Heart right ventricle (tissue), 16 donors: ENCODE data around the gene OR6C2. TPM values are rescaled to one million over a fixed set of nuclear protein-coding genes. Genes with fewer than 3 reads are reported as not detected.
"Not testable (repeated sequence)": the region's sequence is repeated elsewhere in the genome, so short reads cannot be mapped to it uniquely, and the experiment has no call there.

Experiments used
- ATAC-seq, 8 donors: fragments of 200-7000 bp; cut with Tn5 transposase; one replicate each; pipeline ENCODE4 v1.9.1; 2020; ENCODE audit warnings: mild to moderate bottlenecking in 8 of 8, moderate library complexity in 8 of 8, moderate number of reproducible peaks in 1 of 8
- DNase-seq, 2 donors: peaks; one replicate each; pipeline ENCODE4 v3.0.0-alpha.2; 2020
- H3K27ac ChIP-seq, 10 donors: fragments of 200-600 bp; sonication (generic) in 2 of 10; one replicate each; pipeline versions ENCODE4 v1.5.0 to v1.8.0; 2020 to 2022; ENCODE audit warnings: mild to moderate bottlenecking in 3 of 10
- H3K27me3 ChIP-seq, 7 donors: fragments of 200-600 bp; one replicate each; pipeline ENCODE4 v1.8.0; 2021 to 2022; ENCODE audit warnings: mild to moderate bottlenecking in 2 of 7
- H3K36me3 ChIP-seq, 9 donors: fragments of 200-600 bp; sonication (generic) in 1 of 9; one replicate each; pipeline versions ENCODE4 v1.5.0 to v1.8.0; 2020 to 2022; ENCODE audit warnings: mild to moderate bottlenecking in 2 of 9
- H3K4me1 ChIP-seq, 9 donors: fragments of 200-600 bp; sonication (generic) in 1 of 9; one replicate each; pipeline versions ENCODE4 v1.5.0 to v1.8.0; 2020 to 2022; ENCODE audit warnings: mild to moderate bottlenecking in 4 of 9
- H3K4me3 ChIP-seq, 10 donors: fragments of 200-600 bp; sonication (generic) in 2 of 10; one replicate each; pipeline versions ENCODE4 v1.5.0 to v1.8.0; 2020 to 2022; ENCODE audit warnings: mild to moderate bottlenecking in 7 of 10, moderate library complexity in 2 of 10
- H3K9me3 ChIP-seq, 11 donors: fragments of 200-600 bp in 10 of 11; sonication (generic) in 2 of 11; one replicate each; pipeline versions ENCODE4 v1.5.0 to v1.8.0; 2013 to 2022; ENCODE audit warnings: mild to moderate bottlenecking in 2 of 11, control low read depth in 1 of 11, moderate library complexity in 1 of 11
- WGBS, 2 donors: extraction: QIAGEN DNeasy Blood & Tissue Kit; methylation state at CpG; one replicate each; pipeline ENCODE4 v1.1.7; 2013; ENCODE audit warnings: inconsistent platforms in 1 of 2; 5-methylcytosine and 5-hydroxymethylcytosine counted together
- intact Hi-C, 10 donors: fragments of 100-400 bp; cut with DNase I; formaldehyde crosslinking; loops; one replicate each; pipeline versions ENCODE4 v1.11.1 to v1.14.2; 2022
- polyA plus RNA-seq, 2 donors: library from polyadenylated mRNA; stranded (reverse); fragments of 200-250 nt; gene quantifications; one replicate each; pipeline ENCODE4 v1.2.3, GENCODE V29; 2013
- total RNA-seq, 10 donors: library from RNA; stranded (reverse); fragmentation: NEBNext Ultra II Directional in 3 of 10; extraction: Animal tissue kit (Norgen Biotek cat#: 25700) in 3 of 10; gene quantifications; one replicate each; pipeline versions ENCODE4 v1.2.1 to v1.2.4, GENCODE V29; 2021 to 2023
- TF ChIP-seq, protein P1 (sequence below), 9 donors: fragments of 200-600 bp; sonication (generic) in 2 of 9; IDR thresholded peaks; one replicate each; pipeline versions ENCODE4 v1.5.0 to v1.8.0; 2021 to 2022; ENCODE audit warnings: antibody characterized with exemption in 9 of 9, mild to moderate bottlenecking in 5 of 9, moderate library complexity in 1 of 9
- donor health status: Arrhythmogenic right ventricular cardiomyopathy.
- donor health status: ischemic (EF 13 %, LVEDD 7.1; RV severe dilation, severe dysfunction).
- donor health status: healthy with polysubstance abuse.
- donor health status: DM: no; HTN: yes; CAD: no.
- donor health status: DM: no; HTN: no; CAD: no.
- donor health status: ischemic (EF 25% LVEDD 6.9; RV normal size, moderate dysfunction).
- donor health status: ischemic (EF 25% LVEDD 5.7; RV mildly dilated, moderate dysfunction).
- donor health status: healthy.
- donor health status: DM: yes; HTN: yes; CAD: no.
- donor health status: Ischemic cardiomyopathy.
- donor health status: ischemic (EF 35%, LVEDD 5.7; RV mildly dilated, moderate dysfunction).
- donor health status: nonischemic (EF 11% LVEDD 7.7; RV severe dilation, severe dysfunction).
- donor health status: DM: yes; HTN: yes; CAD: no.
- donor health status: PGD.
- donor health status: ischemic (EF 29% LVEDD 5.4; RV normal size, mild dysfunction).
- donor health status: nonischemic (EF 23%, LVEDD 6.1; RV moderate dilation, normal function).

Gene OR6C2
- total and polyA plus RNA-seq, 12 donors = not detected

DNA sequence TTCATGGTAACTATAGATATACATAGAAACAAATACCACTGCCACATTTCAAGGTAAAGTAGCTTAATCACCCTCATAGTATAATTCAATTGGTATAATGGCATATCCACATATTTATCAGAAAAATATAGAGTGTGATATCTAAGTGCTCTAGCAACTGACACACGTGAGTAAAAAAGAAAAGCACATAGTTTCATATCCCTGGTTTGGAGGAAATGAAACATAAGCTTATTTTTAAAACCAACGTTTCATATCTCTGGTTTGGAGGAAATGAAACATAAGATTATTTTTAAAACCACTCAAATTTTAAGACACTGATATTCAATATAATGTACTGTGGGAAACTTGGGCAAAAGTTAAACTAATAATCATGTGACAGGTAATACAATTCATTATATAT, 24.0 kb downstream of the OR6C2 start:
- Histone ChIP-seq H3K9me3 (peaks cover 0 to 21% (median 0%) of the 10 kb centered on the region in 11 donors), H3K36me3 (no peaks in the 10 kb centered on the region), H3K4me1 (no peaks in the 10 kb centered on the region), H3K4me3 (no peak overlapping the region), H3K27me3 (no peaks in the 10 kb centered on the region), H3K27ac (no peak overlapping the region)
- intact Hi-C loops = no loop called here
- WGBS, 2 donors = 36 to 49% methylated on average over 2 of the region's 2 CpGs
- no peak for ATAC-seq
- no peak for DNase-seq
- TF ChIP-seq, protein P1, sequence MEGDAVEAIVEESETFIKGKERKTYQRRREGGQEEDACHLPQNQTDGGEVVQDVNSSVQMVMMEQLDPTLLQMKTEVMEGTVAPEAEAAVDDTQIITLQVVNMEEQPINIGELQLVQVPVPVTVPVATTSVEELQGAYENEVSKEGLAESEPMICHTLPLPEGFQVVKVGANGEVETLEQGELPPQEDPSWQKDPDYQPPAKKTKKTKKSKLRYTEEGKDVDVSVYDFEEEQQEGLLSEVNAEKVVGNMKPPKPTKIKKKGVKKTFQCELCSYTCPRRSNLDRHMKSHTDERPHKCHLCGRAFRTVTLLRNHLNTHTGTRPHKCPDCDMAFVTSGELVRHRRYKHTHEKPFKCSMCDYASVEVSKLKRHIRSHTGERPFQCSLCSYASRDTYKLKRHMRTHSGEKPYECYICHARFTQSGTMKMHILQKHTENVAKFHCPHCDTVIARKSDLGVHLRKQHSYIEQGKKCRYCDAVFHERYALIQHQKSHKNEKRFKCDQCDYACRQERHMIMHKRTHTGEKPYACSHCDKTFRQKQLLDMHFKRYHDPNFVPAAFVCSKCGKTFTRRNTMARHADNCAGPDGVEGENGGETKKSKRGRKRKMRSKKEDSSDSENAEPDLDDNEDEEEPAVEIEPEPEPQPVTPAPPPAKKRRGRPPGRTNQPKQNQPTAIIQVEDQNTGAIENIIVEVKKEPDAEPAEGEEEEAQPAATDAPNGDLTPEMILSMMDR (IDR thresholded peaks at IDR 0.05) = no peak

GRCh38 chr12:55469291-55469690, 25.4 kb downstream of the OR6C2 start:
- TF ChIP-seq, protein P1 (IDR thresholded peaks at IDR 0.05) = no peak
- intact Hi-C loops = no loop called here
- Histone ChIP-seq H3K36me3 (no peaks in the 10 kb centered on the region), H3K9me3 (peaks cover 0 to 11% (median 0%) of the 10 kb centered on the region in 11 donors), H3K4me1 (no peaks in the 10 kb centered on the region), H3K4me3 (no peak overlapping the region), H3K27me3 (no peaks in the 10 kb centered on the region), H3K27ac (no peak overlapping the region)
- 57 to 67% methylated on average over 2 of the region's 2 CpGs for WGBS, 2 donors
- no peak for ATAC-seq
- no peak for DNase-seq

DNA sequence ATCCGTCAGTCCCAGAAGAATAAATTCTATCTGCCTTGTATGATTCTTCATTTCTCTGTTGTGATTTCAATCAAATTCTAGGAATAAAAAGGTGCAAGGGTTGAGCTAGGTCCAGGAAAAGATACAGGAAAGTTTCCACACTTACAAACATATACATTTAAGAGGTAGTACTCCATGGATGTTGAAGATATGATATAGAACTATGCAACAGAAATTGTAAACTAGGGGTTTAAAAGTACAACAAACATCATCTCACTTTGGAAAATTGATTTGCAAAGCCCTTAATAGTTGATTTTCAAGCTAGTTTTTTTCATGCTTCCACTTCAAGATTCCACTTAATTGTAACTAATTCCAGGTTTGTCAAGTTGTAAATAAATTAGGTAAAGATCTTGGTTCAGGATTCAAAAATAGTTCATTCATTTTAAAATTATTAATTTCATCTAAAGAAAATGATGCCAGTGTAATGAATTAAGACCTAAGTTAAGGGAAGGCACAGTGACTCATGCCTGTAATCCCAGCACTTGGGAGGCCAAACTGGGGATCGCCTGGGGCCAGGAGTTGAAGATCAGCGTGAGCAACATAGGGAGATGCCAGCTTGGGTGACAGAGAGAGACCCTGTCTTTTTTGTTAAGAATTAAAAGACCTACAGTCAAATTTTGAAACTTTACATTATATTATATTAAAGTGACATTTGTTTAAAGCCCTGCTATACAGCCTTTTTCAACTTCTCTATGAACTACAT, 26.4 kb downstream of the OR6C2 start, which contains the start of gene OR6C70:
TSS of gene OR6C70 (minus strand) at position 51 of the 742 bp plus-strand sequence. CDS start at position 51, 0 bp downstream.
- DNase-seq (no peak), ATAC-seq (no peak)
- no peaks in the 10 kb centered on the region for H3K4me1 ChIP-seq
- H3K4me3 ChIP-seq = no peak within 1 kb of the TSS
- H3K27ac ChIP-seq = no peak within 1 kb of the TSS
- H3K36me3 ChIP-seq = no peaks in the 10 kb centered on the region
- peaks cover 0 to 2% (median 0%) of the 10 kb centered on the region in 11 donors for H3K9me3 ChIP-seq
- no peaks in the 10 kb centered on the region for H3K27me3 ChIP-seq
- 77 to 84% methylated on average over 3 of the region's 3 CpGs for WGBS, 2 donors
- intact Hi-C loops = no loop called here
- TF ChIP-seq, protein P1 (IDR thresholded peaks at IDR 0.05) = no peak

DNA sequence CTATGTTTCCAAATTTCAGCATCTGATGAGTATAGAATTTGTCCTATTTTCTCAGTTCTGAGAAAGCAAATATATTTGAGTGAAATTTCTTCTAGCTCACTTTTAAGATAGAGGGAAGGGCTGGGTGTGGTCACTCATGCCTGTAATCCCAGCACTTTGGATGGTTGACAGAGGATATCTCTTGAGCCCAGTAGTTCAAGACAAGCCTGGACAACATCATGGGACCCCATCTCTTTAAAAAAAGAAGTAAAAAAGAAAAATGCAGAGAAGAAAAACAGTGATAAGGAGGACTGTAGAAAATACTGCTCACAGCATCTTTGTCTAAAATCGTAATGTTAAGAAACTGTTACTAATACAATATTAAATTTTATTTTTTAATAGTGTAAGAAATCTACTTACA, 28.4 kb downstream of the OR6C2 start:
- TF ChIP-seq, protein P1 (IDR thresholded peaks at IDR 0.05) = no peak
- Histone ChIP-seq H3K9me3 (no peaks in the 10 kb centered on the region), H3K36me3 (no peaks in the 10 kb centered on the region), H3K4me3 (no peak overlapping the region), H3K27me3 (no peaks in the 10 kb centered on the region), H3K4me1 (no peaks in the 10 kb centered on the region), H3K27ac (no peak overlapping the region)
- DNase-seq = no peak
- 83 to 84% methylated on average over 1 of the region's 1 CpG for WGBS, 2 donors
- no peak for ATAC-seq
- intact Hi-C loops = no loop called here

DNA sequence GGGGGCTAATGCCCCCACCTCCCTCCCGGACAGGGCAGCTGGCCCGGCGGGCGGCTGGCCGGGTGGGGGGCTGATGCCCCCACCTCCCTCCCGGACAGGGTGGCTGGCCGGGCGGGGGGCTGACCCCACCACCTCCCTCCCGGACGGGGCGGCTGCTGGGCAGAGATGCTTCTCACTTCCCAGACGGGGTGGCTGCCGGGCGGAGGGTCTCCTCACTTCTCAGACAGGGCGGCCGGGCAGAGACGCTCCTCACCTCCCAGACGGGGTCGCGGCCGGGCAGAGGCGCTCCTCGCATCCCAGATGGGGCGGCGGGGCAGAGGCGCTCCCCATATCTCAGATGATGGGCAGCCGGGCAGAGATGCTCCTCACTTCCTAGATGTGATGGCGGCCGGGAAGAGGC, 35.3 kb downstream of the OR6C2 start:
- H3K9me3 ChIP-seq, DNase-seq, H3K36me3 ChIP-seq, H3K4me1 ChIP-seq, ATAC-seq, H3K27me3 ChIP-seq, intact Hi-C loops, H3K4me3 ChIP-seq, H3K27ac ChIP-seq: not testable (repeated sequence)
- 92 to 94% methylated on average over 18 to 29 of the region's 29 CpGs for WGBS, 2 donors

DNA sequence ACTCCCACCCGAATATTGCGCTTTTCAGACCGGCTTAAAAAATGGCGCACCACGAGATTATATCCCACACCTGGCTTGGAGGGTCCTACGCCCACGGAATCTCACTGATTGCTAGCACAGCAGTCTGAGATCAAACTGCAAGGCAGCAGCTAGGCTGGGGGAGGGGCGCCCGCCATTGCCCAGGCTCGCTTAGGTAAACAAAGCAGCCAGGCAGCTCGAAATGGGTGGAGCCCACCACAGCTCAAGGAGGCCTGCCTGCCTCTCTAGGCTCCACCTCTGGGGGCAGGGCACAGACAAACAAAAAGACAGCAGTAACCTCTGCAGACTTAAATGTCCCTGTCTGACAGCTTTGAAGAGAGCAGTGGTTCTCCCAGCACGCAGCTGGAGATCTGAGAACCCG, 40.4 kb downstream of the OR6C2 start:
- H3K27me3 ChIP-seq, H3K9me3 ChIP-seq, H3K36me3 ChIP-seq, ATAC-seq, intact Hi-C loops, H3K4me3 ChIP-seq, H3K4me1 ChIP-seq, DNase-seq, H3K27ac ChIP-seq: not testable (repeated sequence)
- WGBS, 2 donors = 55 to 75% methylated on average over 5 to 13 of the region's 13 CpGs
